ENCODE results near the gene CRB3.

Gene CRB3

DNA sequence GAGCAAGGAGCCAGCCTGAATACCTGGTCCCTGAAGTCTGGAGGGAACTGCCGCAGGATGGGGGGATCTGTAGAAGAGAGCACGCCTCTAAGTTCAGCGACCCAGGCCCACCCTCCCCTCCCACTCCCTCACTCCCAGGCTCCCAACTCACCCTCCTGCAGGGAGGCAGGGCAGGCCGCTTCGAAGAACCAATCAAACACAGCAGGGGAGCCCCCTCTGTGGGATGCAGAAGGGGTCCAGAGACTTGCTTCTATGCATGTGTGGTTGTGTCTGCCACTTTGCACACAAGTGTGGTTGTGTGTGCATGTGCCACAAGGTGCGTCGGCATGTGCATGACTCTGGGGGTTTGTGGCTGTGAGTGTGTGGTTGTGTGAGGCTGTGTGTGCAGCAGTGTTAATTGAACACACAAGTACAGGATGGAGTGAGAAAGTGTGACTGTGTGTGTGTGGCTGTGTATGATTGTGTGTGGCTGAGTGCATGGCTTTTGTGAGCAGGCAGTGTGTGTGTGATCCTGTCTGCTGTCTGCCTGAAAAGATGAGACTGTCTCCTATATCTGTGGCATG is 15.8 kb downstream of the CRB3 start:
- TF ChIP-seq POLR2AphosphoS5 (IDR thresholded peaks at IDR 0.05; ENCODE audit: low read depth, low read length) (no peak), TAF1 (IDR thresholded peaks at IDR 0.05; ENCODE audit: borderline replicate concordance, insufficient read depth, low read length) (no peak), FOXP2 (optimal IDR thresholded peaks at IDR 0.05; ENCODE audit: borderline replicate concordance, extremely low read depth, extremely low read length, insufficient read depth) (no peak), SIN3A (IDR thresholded peaks at IDR 0.05; ENCODE audit: borderline replicate concordance, insufficient read depth, low read length) (no peak)
- TF ChIP-seq, protein P1, sequence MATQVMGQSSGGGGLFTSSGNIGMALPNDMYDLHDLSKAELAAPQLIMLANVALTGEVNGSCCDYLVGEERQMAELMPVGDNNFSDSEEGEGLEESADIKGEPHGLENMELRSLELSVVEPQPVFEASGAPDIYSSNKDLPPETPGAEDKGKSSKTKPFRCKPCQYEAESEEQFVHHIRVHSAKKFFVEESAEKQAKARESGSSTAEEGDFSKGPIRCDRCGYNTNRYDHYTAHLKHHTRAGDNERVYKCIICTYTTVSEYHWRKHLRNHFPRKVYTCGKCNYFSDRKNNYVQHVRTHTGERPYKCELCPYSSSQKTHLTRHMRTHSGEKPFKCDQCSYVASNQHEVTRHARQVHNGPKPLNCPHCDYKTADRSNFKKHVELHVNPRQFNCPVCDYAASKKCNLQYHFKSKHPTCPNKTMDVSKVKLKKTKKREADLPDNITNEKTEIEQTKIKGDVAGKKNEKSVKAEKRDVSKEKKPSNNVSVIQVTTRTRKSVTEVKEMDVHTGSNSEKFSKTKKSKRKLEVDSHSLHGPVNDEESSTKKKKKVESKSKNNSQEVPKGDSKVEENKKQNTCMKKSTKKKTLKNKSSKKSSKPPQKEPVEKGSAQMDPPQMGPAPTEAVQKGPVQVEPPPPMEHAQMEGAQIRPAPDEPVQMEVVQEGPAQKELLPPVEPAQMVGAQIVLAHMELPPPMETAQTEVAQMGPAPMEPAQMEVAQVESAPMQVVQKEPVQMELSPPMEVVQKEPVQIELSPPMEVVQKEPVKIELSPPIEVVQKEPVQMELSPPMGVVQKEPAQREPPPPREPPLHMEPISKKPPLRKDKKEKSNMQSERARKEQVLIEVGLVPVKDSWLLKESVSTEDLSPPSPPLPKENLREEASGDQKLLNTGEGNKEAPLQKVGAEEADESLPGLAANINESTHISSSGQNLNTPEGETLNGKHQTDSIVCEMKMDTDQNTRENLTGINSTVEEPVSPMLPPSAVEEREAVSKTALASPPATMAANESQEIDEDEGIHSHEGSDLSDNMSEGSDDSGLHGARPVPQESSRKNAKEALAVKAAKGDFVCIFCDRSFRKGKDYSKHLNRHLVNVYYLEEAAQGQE (IDR thresholded peaks at IDR 0.05; ENCODE audit: insufficient read depth in 1 of 2, low read depth in 2 of 2, low read length in 2 of 2): no peak

DNA sequence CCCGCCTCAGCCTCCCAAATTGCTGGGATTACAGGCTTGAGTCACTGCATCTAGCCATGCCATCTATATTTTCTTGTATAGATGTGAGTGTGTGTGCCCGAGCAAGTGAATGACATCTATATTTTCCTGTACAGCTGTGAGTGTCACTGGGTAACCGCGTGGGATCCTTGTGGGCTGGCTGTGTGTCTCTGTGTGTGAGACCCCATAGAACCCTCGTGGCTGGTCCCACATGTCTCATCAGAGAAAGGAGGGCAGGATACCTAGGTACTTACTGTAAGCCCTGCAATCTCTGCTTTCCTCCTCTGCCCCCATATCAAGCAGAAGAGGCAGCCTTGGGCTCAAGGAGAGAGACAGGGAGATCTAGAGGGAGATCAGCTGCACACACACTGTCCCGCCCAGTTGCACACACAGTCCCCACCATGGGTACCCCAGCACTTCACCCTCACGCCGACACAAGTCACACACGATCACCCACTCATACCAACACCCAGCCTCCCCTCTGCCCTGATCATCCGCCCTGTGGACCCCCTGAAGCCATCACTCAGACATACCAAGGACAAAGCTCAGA is 16.9 kb downstream of the CRB3 start:
- TF ChIP-seq TAF1 (IDR thresholded peaks at IDR 0.05; ENCODE audit: borderline replicate concordance, insufficient read depth, low read length) (no peak), POLR2AphosphoS5 (IDR thresholded peaks at IDR 0.05; ENCODE audit: low read depth, low read length) (no peak), SIN3A (IDR thresholded peaks at IDR 0.05; ENCODE audit: borderline replicate concordance, insufficient read depth, low read length) (no peak), FOXP2 (optimal IDR thresholded peaks at IDR 0.05; ENCODE audit: borderline replicate concordance, extremely low read depth, extremely low read length, insufficient read depth) (no peak)
- TF ChIP-seq, protein P1 (IDR thresholded peaks at IDR 0.05; ENCODE audit: insufficient read depth in 1 of 2, low read depth in 2 of 2, low read length in 2 of 2): no peak

DNA sequence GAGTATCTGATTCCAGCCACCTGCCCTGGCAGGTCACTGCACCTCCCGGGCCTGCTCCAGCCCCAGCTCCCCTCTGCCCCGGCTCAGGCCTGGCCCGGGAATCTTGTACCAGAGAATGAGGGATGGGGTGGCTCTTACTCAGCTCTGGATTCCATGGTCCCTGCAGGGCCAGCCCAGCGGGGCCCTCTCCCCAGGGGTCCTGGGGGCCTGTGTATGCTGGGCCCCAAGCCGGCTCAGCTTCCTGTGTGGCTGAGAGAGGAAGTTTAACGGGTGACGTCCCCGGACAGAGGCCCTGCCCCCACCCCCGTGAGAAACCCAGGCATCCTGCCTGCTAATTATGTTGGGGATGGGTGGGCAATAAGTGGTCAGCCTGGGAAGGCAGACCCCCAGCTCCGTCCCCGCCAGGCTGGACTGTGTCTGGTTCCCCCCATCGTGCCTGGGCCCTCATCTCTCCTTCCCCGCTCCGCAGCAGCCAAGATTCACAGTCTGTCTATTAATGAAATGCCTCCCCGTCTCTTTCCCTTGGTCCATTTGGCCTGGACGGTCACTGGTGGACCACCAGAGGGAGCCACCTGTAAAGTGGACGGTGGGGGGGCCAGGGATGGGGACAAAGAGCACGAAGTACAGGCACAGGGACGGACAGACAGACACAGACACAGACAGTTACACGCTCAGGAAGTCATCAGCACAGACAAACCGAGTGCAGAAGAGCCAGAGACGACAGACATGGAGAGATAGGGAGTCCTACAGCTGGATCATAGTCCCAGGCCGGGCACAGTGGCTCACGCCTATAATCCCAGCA is 17.7 kb downstream of the CRB3 start, which contains the start of gene DENND1C:
Gene DENND1C (minus strand): TSS at position 247 of the 802 bp plus-strand sequence. CDS start 92 bp downstream, at position 155.
- TF ChIP-seq SIN3A (IDR thresholded peaks at IDR 0.05; ENCODE audit: borderline replicate concordance, insufficient read depth, low read length): no peak
- TF ChIP-seq TAF1 (IDR thresholded peaks at IDR 0.05; ENCODE audit: borderline replicate concordance, insufficient read depth, low read length): no peak
- no peak for TF ChIP-seq FOXP2 (optimal IDR thresholded peaks at IDR 0.05; ENCODE audit: borderline replicate concordance, extremely low read depth, extremely low read length, insufficient read depth)
- TF ChIP-seq, protein P1 (IDR thresholded peaks at IDR 0.05; ENCODE audit: insufficient read depth in 1 of 2, low read depth in 2 of 2, low read length in 2 of 2): no peak
- no peak for TF ChIP-seq POLR2AphosphoS5 (IDR thresholded peaks at IDR 0.05; ENCODE audit: low read depth, low read length)

DNA sequence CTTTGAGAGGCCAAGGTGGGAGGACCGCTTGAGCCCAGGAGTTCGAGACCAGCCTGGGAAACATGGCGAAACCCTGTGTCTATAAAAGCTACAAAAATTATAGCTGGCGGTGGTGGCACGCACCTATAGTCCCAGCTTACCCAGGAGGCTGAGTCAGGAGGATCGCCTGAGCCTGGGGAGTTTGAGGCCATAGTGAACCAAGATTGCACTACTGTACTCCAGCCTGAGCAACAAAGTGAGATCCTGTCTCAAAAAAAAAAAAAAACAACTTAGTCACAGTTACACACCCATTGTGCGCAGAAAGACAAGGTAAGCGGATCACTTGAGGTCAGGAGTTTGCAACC is 18.2 kb downstream of the CRB3 start:
- TF ChIP-seq, protein P1 (IDR thresholded peaks at IDR 0.05; ENCODE audit: insufficient read depth in 1 of 2, low read depth in 2 of 2, low read length in 2 of 2): no peak
- no peak for TF ChIP-seq TAF1 (IDR thresholded peaks at IDR 0.05; ENCODE audit: borderline replicate concordance, insufficient read depth, low read length)
- no peak for TF ChIP-seq FOXP2 (optimal IDR thresholded peaks at IDR 0.05; ENCODE audit: borderline replicate concordance, extremely low read depth, extremely low read length, insufficient read depth)
- TF ChIP-seq POLR2AphosphoS5 (IDR thresholded peaks at IDR 0.05; ENCODE audit: low read depth, low read length): no peak
- no peak for TF ChIP-seq SIN3A (IDR thresholded peaks at IDR 0.05; ENCODE audit: borderline replicate concordance, insufficient read depth, low read length)
